RWPE2 (cell line): ENCODE data around the gene MORF4L1.
A peak's percentile ranks its signal among the peaks of the same experiment; 100 is the strongest.
"Not testable (repeated sequence)": the region's sequence is repeated elsewhere in the genome, so short reads cannot be mapped to it uniquely, and the experiment has no call there.

Experiments
- ATAC-seq: fragments of 200-7000 bp; cut with Tn5 transposase; 3 replicates; pipeline ENCODE4 v1.9.1; 2021; ENCODE audit warnings: low read depth
- DNase-seq: peaks from one replicate; pipeline ENCODE4 v3.0.0-alpha.2; 2020; ENCODE audit warnings: low spot score
- H3K27ac ChIP-seq: fragments of 450-650 bp; 2 replicates; pipeline ENCODE4 v1.5.1; 2017; ENCODE audit warnings: mild to moderate bottlenecking; ENCODE audit not compliant: poor library complexity, severe bottlenecking
- H3K27me3 ChIP-seq: fragments of 250-450 bp; sonication (Bioruptor Pico); 2 replicates; pipeline ENCODE4 v1.5.1; 2021; ENCODE audit warnings: mild to moderate bottlenecking, moderate library complexity; ENCODE audit not compliant: insufficient read depth, poor library complexity, severe bottlenecking
- H3K36me3 ChIP-seq: fragments of 250-450 bp; sonication (Bioruptor Pico); 2 replicates; pipeline ENCODE4 v1.5.1; 2020; ENCODE audit warnings: low read depth, mild to moderate bottlenecking, moderate library complexity
- H3K4me1 ChIP-seq: fragments of 250-450 bp; sonication (Bioruptor Pico); 2 replicates; pipeline ENCODE4 v1.5.1; 2021; ENCODE audit warnings: mild to moderate bottlenecking, moderate library complexity; ENCODE audit not compliant: insufficient read depth, poor library complexity, severe bottlenecking
- H3K4me3 ChIP-seq: fragments of 250-450 bp; sonication (Bioruptor Pico); 2 replicates; pipeline ENCODE4 v1.5.1; 2021; ENCODE audit warnings: mild to moderate bottlenecking, moderate library complexity; ENCODE audit not compliant: severe bottlenecking
- H3K9me3 ChIP-seq: fragments of 250-450 bp; sonication (Bioruptor Pico); 2 replicates; pipeline ENCODE4 v1.5.1; 2021; ENCODE audit warnings: mild to moderate bottlenecking, moderate library complexity; ENCODE audit not compliant: severe bottlenecking
- CTCF ChIP-seq: fragments of 450-650 bp; IDR thresholded peaks from one replicate; pipeline ENCODE4 v1.5.1; 2017; ENCODE audit warnings: mild to moderate bottlenecking, moderate library complexity; ENCODE audit not compliant: poor library complexity, severe bottlenecking

Gene MORF4L1

DNA sequence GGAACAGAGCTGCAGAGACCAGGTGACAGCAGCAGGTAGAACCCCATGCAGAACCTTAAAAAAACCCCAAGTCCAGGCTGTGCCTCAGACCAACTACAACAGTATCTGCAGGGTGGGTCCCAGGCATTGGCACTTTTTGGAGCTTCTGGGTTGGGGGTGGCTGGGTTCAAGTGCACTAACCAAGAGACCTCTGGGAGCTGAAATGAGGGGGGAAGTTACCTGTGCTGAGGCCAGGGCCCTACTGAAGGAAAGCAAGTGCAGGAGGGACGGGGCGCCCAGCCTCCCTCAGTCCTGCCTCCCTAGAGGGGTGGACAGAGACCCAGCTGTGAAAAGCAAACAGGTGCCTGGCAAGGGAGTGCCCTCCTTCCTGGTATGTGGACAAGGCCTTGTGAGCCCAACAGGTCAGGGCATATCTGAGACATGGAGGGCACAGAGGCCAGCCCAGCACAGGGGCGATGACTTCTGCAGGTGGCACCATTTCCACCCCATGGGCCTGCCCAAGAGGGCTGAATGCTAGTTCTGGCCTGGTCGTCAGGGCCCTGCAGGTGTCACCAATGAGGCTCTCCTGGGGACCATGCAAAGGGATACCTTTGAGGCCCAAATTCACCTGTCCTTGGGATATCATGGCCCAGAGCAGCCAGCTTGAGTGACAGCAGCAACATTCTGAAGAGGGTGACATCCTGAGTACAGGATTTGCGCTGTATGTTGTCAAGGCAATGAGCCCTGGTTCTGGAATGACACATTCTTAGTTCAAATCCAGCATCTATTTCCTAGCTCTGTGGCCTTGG is 53.5 kb downstream of the MORF4L1 start:
- TF ChIP-seq CTCF, result no peak
- H3K27me3 ChIP-seq, result no peaks in the 10 kb centered on the region
- H3K36me3 ChIP-seq, result peaks cover 23% of the 10 kb centered on the region
- DNase-seq, result no peak
- ATAC-seq, result no peak
- H3K9me3 ChIP-seq, result no peaks in the 10 kb centered on the region
- H3K27ac ChIP-seq, result no peak overlapping the region
- peaks cover 9% of the 10 kb centered on the region for H3K4me1 ChIP-seq
- no peak overlapping the region for H3K4me3 ChIP-seq

- H3K27ac ChIP-seq, result no peak overlapping the region
- no peak overlapping the region for H3K4me3 ChIP-seq
- TF ChIP-seq CTCF, result no peak
- H3K36me3 ChIP-seq, result peaks cover 14% of the 10 kb centered on the region
- H3K27me3 ChIP-seq, result no peaks in the 10 kb centered on the region
- peaks cover 13% of the 10 kb centered on the region for H3K4me1 ChIP-seq
- ATAC-seq, result no peak
- DNase-seq, result no peak
- H3K9me3 ChIP-seq, result no peaks in the 10 kb centered on the region
Observed at GRCh38 chr15:78927077-78927790, 54.5 kb downstream of the MORF4L1 start.

DNA sequence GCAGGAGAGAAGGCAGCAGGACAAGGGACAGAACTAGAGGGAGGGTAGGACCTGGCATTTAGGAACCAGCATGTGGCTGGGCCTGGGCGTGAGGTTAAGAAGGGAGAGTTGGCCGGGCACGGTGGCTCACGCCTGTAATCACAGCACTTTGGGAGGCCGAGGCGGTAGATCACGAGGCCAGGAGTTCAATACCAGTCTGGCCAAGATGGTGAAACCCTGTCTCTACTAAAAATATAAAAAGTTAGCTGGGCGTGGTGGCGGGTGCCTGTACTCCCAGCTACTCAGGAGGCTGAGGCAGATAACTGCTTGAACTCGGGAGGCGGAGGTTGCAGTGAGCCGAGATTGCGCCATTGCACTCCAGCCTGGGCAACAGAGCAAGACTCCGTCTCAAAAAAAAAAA is 55.5 kb downstream of the MORF4L1 start:
- H3K27me3 ChIP-seq, H3K36me3 ChIP-seq, H3K27ac ChIP-seq, ATAC-seq, DNase-seq, H3K9me3 ChIP-seq, H3K4me3 ChIP-seq: not testable (repeated sequence)
- peaks cover 13% of the 10 kb centered on the region for H3K4me1 ChIP-seq

- ATAC-seq (no peak), DNase-seq (no peak)
- no peaks in the 10 kb centered on the region for H3K9me3 ChIP-seq
- H3K36me3 ChIP-seq, result peaks cover under 1% of the 10 kb centered on the region; the same call in 1 of the 2 replicates
- TF ChIP-seq CTCF, result no peak
- H3K27ac ChIP-seq, result no peak overlapping the region
- peaks cover 13% of the 10 kb centered on the region for H3K4me1 ChIP-seq
- no peaks in the 10 kb centered on the region for H3K27me3 ChIP-seq
- H3K4me3 ChIP-seq, result no peak overlapping the region
Observed at GRCh38 chr15:78928616-78929093, 56.0 kb downstream of the MORF4L1 start.

DNA sequence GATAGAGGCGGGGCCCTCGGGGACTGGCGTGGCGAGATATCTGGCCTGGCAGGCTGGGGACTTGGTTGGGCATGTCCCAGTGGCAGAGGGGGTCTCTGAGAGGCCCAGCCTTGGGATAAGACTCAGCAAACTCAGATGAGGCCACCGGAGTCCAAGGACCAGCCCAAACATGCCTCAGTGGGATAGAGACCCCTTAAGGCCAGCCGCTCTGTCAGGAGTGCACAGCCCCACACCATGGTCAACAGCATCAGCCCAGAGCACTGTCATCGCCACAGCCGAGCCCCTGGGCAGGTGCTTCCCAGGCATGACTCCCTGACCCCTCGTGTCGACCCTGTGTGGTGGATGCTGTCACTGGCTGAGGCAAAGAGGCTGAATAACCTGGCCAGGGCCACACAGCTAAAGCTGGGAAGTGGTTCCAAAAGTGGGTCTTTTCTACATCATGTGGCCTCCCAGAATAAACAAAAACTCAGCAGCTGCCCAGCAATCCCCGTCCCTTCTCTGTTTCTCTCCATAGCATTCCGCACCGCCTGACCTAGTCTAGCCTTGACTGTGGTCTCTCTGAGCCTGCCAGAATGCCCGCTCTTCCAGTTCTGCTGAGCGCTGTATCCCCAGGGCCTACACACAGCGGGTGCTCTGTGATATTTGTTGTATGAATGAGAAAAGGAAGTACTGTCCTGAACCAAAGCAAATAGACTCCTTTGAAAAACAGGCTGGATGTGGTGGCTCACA is 57.0 kb downstream of the MORF4L1 start:
- peak overlapping the region; percentile 63 for H3K27ac ChIP-seq
- ATAC-seq (no peak), DNase-seq (no peak)

More for the DNA sequence above, 57.0 kb downstream of the MORF4L1 start:
- Histone ChIP-seq H3K27me3 (no peaks in the 10 kb centered on the region), H3K4me3 (no peak overlapping the region), H3K9me3 (no peaks in the 10 kb centered on the region), H3K4me1 (peaks cover 13% of the 10 kb centered on the region), H3K36me3 (no peaks in the 10 kb centered on the region)
- TF ChIP-seq CTCF, result no peak
